IMR-90 (cell line): ENCODE data around the gene GNAO1.

Source experiments
- BHLHE40 ChIP-seq: fragments of 150-350 bp; IDR thresholded peaks from 2 replicates; pipeline ENCODE4 v1.6.1; 2016; ENCODE audit warnings: mild to moderate bottlenecking, low read depth, low read length
- CEBPB ChIP-seq: IDR thresholded peaks from 2 replicates; pipeline ENCODE4 v1.6.1; 2012; ENCODE audit warnings: low read depth, low read length, improper control_type of control experiment
- CHD1 ChIP-seq: IDR thresholded peaks from 2 replicates; pipeline ENCODE4 v1.6.1; 2012; ENCODE audit warnings: low read depth, low read length, improper control_type of control experiment
- MAFK ChIP-seq: IDR thresholded peaks from 2 replicates; pipeline ENCODE4 v1.6.1; 2012; ENCODE audit warnings: low read depth, low read length, improper control_type of control experiment
- MAZ ChIP-seq: IDR thresholded peaks from 2 replicates; pipeline ENCODE4 v1.6.1; 2012; ENCODE audit warnings: low read depth, mild to moderate bottlenecking, low read length, improper control_type of control experiment, moderate library complexity, borderline replicate concordance
- MXI1 ChIP-seq: IDR thresholded peaks from 2 replicates; pipeline ENCODE4 v1.6.1; 2012; ENCODE audit warnings: low read depth, mild to moderate bottlenecking, low read length, moderate library complexity, borderline replicate concordance
- POLR2A ChIP-seq: IDR thresholded peaks from 2 replicates; pipeline ENCODE4 v1.6.1; 2012; ENCODE audit warnings: mild to moderate bottlenecking, low read depth, low read length
- RAD21 ChIP-seq: IDR thresholded peaks from 2 replicates; pipeline ENCODE4 v1.6.1; 2012; ENCODE audit warnings: low read length, improper control_type of control experiment
- RCOR1 ChIP-seq: IDR thresholded peaks from 2 replicates; pipeline ENCODE4 v1.6.1; 2012; ENCODE audit warnings: mild to moderate bottlenecking, low read length, improper control_type of control experiment; ENCODE audit not compliant: insufficient replicate concordance
- RFX5 ChIP-seq: IDR thresholded peaks from 2 replicates; pipeline ENCODE4 v1.8.0; 2012; ENCODE audit warnings: low read depth, mild to moderate bottlenecking, low read length, moderate library complexity
- TF ChIP-seq, protein P1 (sequence below): conservative IDR thresholded peaks from 2 replicates; pipeline ENCODE4 v1.5.1; 2012; ENCODE audit warnings: mild to moderate bottlenecking, low read depth, low read length, improper control_type of control experiment
- TF ChIP-seq, protein P2 (sequence below): fragments of 150-350 bp; IDR thresholded peaks from 2 replicates; pipeline ENCODE4 v1.6.1; 2016; ENCODE audit warnings: low read depth, mild to moderate bottlenecking, low read length, moderate library complexity, borderline replicate concordance
- TF ChIP-seq, protein P3 (sequence below): fragments of 150-350 bp; IDR thresholded peaks from 2 replicates; pipeline ENCODE4 v1.6.1; 2017; ENCODE audit warnings: mild to moderate bottlenecking, antibody characterized with exemption, low read length, low read depth

DNA sequence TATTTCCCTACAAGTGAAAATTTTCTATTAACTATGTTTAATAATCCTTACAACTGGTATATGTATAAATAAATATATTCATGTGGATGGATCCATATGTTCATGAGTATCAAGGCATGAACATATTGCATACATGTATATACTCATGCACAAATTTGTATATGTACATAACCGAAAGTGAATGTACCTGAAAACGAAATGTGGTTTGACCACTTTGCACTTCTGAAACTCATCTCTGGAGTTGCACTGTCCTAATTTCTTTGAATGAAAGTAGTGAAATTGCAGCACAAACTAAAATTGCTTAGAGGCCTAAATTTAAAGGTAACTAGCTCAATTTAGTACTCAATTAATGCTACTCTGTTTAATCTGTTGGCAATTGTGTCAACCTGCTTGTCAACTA, 27.4 kb upstream of the GNAO1 start:
- TF ChIP-seq, protein P1, sequence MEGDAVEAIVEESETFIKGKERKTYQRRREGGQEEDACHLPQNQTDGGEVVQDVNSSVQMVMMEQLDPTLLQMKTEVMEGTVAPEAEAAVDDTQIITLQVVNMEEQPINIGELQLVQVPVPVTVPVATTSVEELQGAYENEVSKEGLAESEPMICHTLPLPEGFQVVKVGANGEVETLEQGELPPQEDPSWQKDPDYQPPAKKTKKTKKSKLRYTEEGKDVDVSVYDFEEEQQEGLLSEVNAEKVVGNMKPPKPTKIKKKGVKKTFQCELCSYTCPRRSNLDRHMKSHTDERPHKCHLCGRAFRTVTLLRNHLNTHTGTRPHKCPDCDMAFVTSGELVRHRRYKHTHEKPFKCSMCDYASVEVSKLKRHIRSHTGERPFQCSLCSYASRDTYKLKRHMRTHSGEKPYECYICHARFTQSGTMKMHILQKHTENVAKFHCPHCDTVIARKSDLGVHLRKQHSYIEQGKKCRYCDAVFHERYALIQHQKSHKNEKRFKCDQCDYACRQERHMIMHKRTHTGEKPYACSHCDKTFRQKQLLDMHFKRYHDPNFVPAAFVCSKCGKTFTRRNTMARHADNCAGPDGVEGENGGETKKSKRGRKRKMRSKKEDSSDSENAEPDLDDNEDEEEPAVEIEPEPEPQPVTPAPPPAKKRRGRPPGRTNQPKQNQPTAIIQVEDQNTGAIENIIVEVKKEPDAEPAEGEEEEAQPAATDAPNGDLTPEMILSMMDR, result no peak
- no peak for TF ChIP-seq CEBPB
- no peak for TF ChIP-seq CHD1
- TF ChIP-seq BHLHE40, result no peak
- TF ChIP-seq POLR2A, result no peak
- no peak for TF ChIP-seq MAFK
- TF ChIP-seq RAD21, result no peak
- no peak for TF ChIP-seq RCOR1
- TF ChIP-seq RFX5, result no peak
- no peak for TF ChIP-seq MXI1
- TF ChIP-seq, protein P2, sequence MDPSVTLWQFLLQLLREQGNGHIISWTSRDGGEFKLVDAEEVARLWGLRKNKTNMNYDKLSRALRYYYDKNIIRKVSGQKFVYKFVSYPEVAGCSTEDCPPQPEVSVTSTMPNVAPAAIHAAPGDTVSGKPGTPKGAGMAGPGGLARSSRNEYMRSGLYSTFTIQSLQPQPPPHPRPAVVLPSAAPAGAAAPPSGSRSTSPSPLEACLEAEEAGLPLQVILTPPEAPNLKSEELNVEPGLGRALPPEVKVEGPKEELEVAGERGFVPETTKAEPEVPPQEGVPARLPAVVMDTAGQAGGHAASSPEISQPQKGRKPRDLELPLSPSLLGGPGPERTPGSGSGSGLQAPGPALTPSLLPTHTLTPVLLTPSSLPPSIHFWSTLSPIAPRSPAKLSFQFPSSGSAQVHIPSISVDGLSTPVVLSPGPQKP, result no peak
- TF ChIP-seq, protein P3, sequence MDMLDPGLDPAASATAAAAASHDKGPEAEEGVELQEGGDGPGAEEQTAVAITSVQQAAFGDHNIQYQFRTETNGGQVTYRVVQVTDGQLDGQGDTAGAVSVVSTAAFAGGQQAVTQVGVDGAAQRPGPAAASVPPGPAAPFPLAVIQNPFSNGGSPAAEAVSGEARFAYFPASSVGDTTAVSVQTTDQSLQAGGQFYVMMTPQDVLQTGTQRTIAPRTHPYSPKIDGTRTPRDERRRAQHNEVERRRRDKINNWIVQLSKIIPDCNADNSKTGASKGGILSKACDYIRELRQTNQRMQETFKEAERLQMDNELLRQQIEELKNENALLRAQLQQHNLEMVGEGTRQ, result no peak
- no peak for TF ChIP-seq MAZ
